Neural cell (in vitro differentiated cells): ENCODE measurements around the gene RSRC1. TPM values are rescaled to one million over a fixed set of nuclear protein-coding genes. Genes with fewer than 3 reads are reported as not detected.

Experiments used
- H2AFZ ChIP-seq: fragments of 200-600, 300-800 bp; sonication (generic), shearing (Covaris generic); 2 replicates; pipeline ENCODE4 v1.6.0; 2014; ENCODE audit warnings: low read depth, mild to moderate bottlenecking, antibody characterized with exemption, low read length, moderate library complexity
- H3F3A ChIP-seq: fragments of 200-600 bp; shearing (Covaris generic); 2 replicates; pipeline ENCODE4 v1.6.1; 2016; ENCODE audit warnings: mild to moderate bottlenecking, moderate library complexity, mixed read lengths, antibody characterized with exemption, low read length; ENCODE audit not compliant: insufficient read depth, poor library complexity, severe bottlenecking
- H3K27ac ChIP-seq: fragments of 200-600, 300-800 bp; sonication (generic), shearing (Covaris generic); 2 replicates; pipeline ENCODE4 v1.5.1; 2014; ENCODE audit warnings: mild to moderate bottlenecking, low read length, moderate library complexity
- H3K27me3 ChIP-seq: fragments of 300-800, 200-600 bp; sonication (generic), shearing (Covaris generic); 2 replicates; pipeline ENCODE4 v1.6.0; 2014; ENCODE audit warnings: mild to moderate bottlenecking, low read depth, low read length, moderate library complexity; ENCODE audit not compliant: insufficient read depth
- H3K36me3 ChIP-seq: fragments of 300-800, 200-600 bp; sonication (generic), shearing (Covaris generic); 2 replicates; pipeline ENCODE4 v1.5.1; 2014; ENCODE audit warnings: mild to moderate bottlenecking, antibody characterized with exemption, low read length, moderate library complexity; ENCODE audit not compliant: insufficient read depth
- H3K4me2 ChIP-seq: fragments of 300-800, 200-600 bp; sonication (generic), shearing (Covaris generic); 2 replicates; pipeline ENCODE4 v1.6.0; 2014; ENCODE audit warnings: mild to moderate bottlenecking, low read length
- H3K4me3 ChIP-seq: fragments of 300-800, 200-600 bp; sonication (generic), shearing (Covaris generic); 2 replicates; pipeline ENCODE4 v1.5.1; 2014; ENCODE audit warnings: mild to moderate bottlenecking, low read length, moderate library complexity
- H3K79me2 ChIP-seq: fragments of 200-600 bp; shearing (Covaris generic); replicated peaks from 2 replicates; pipeline ENCODE4 v1.6.0; 2014; ENCODE audit warnings: mild to moderate bottlenecking, low read length, moderate library complexity; ENCODE audit not compliant: insufficient read depth
- H3K9ac ChIP-seq: fragments of 300-800, 200-600 bp; sonication (generic), shearing (Covaris generic); 2 replicates; pipeline ENCODE4 v1.6.1; 2016; ENCODE audit warnings: mild to moderate bottlenecking, low read length, mixed read lengths
- H3K9me2 ChIP-seq: fragments of 200-600 bp; shearing (Covaris generic); 2 replicates; pipeline ENCODE4 v1.6.1; 2016; ENCODE audit warnings: mild to moderate bottlenecking, low read length, mixed read lengths; ENCODE audit not compliant: insufficient read depth
- H3K9me3 ChIP-seq: fragments of 200-600, 300-800 bp; sonication (generic), shearing (Covaris generic); 2 replicates; pipeline ENCODE4 v1.6.1; 2016; ENCODE audit warnings: mild to moderate bottlenecking, mixed run types, low read length, moderate library complexity, mixed read lengths
- H4K20me1 ChIP-seq: fragments of 200-600 bp; shearing (Covaris generic); 2 replicates; pipeline ENCODE4 v1.6.1; 2016; ENCODE audit warnings: mild to moderate bottlenecking, mixed run types; ENCODE audit not compliant: insufficient read depth
- CTCF ChIP-seq: fragments of 450-650 bp; IDR thresholded peaks from 2 replicates; pipeline ENCODE4 v1.5.1; 2014; ENCODE audit warnings: antibody characterized with exemption, mild to moderate bottlenecking, moderate library complexity; ENCODE audit not compliant: poor library complexity, severe bottlenecking
- EP300 ChIP-seq: fragments of 450-650 bp; conservative IDR thresholded peaks from 2 replicates; pipeline ENCODE4 v1.6.1; 2014; ENCODE audit warnings: antibody characterized with exemption, mild to moderate bottlenecking, moderate library complexity; ENCODE audit not compliant: poor library complexity, severe bottlenecking
- EZH2 ChIP-seq: fragments of 200-600, 300-800 bp; shearing (Covaris generic), sonication (generic); IDR thresholded peaks from 2 replicates; pipeline ENCODE4 v1.6.1; 2014; ENCODE audit warnings: antibody characterized with exemption, low read length, borderline replicate concordance, mild to moderate bottlenecking; ENCODE audit not compliant: insufficient read depth, poor library complexity, severe bottlenecking
- MXI1 ChIP-seq: fragments of 450-650 bp; conservative IDR thresholded peaks from 2 replicates; pipeline ENCODE4 v1.6.1; 2014; ENCODE audit warnings: antibody characterized with exemption, mild to moderate bottlenecking; ENCODE audit not compliant: poor library complexity, severe bottlenecking
- POLR2AphosphoS5 ChIP-seq: IDR thresholded peaks from 2 replicates; pipeline ENCODE4 v1.6.1; 2012
- RAD21 ChIP-seq: fragments of 450-650 bp; conservative IDR thresholded peaks from 2 replicates; pipeline ENCODE4 v1.6.1; 2014; ENCODE audit warnings: antibody characterized with exemption, mild to moderate bottlenecking, moderate library complexity
- REST ChIP-seq: IDR thresholded peaks from 2 replicates; pipeline ENCODE4 v1.6.1; 2012; ENCODE audit warnings: borderline replicate concordance
- SMC3 ChIP-seq: fragments of 450-650 bp; conservative IDR thresholded peaks from 2 replicates; pipeline ENCODE4 v1.6.1; 2014; ENCODE audit warnings: antibody characterized with exemption, mild to moderate bottlenecking, moderate library complexity; ENCODE audit not compliant: poor library complexity
- TAF1 ChIP-seq: IDR thresholded peaks from 2 replicates; pipeline ENCODE4 v1.6.1; 2012; ENCODE audit warnings: low read depth
- polyA plus RNA-seq: library from polyadenylated mRNA; depleted of rRNA; stranded (reverse); fragments of >200 nt; gene quantifications from 2 replicates; pipeline ENCODE4 v1.2.3, GENCODE V29; 2014

RSRC1 gene
- polyA plus RNA-seq, 1 donor from 2014 or later = 28.1 TPM

GRCh38 chr3:158210067-158210466, 100.2 kb downstream of the RSRC1 start:
- no peaks in the 10 kb centered on the region for H3K9me2 ChIP-seq
- H3K4me3 ChIP-seq = no peak overlapping the region
- no peak overlapping the region for H3K27ac ChIP-seq
- no peak for TF ChIP-seq EZH2
- peak; percentile 53 for TF ChIP-seq POLR2AphosphoS5
- no peaks in the 10 kb centered on the region for H4K20me1 ChIP-seq
- H3K9ac ChIP-seq = no peak overlapping the region
- H3K79me2 ChIP-seq = no peaks in the 10 kb centered on the region
- no peak overlapping the region for H2AFZ ChIP-seq
- no peaks in the 10 kb centered on the region for H3K27me3 ChIP-seq
- no peaks in the 10 kb centered on the region for H3F3A ChIP-seq
- H3K4me2 ChIP-seq = no peak overlapping the region
- no peaks in the 10 kb centered on the region for H3K36me3 ChIP-seq
- H3K9me3 ChIP-seq = no peaks in the 10 kb centered on the region

- H3K9ac ChIP-seq = no peak overlapping the region
- H3K4me3 ChIP-seq = no peak overlapping the region
- H3K79me2 ChIP-seq = no peaks in the 10 kb centered on the region
- no peak overlapping the region for H3K4me2 ChIP-seq
- H4K20me1 ChIP-seq = no peaks in the 10 kb centered on the region
- no peaks in the 10 kb centered on the region for H3F3A ChIP-seq
- TF ChIP-seq POLR2AphosphoS5 = peak; percentile 65
- TF ChIP-seq TAF1 = no peak
- no peak for TF ChIP-seq SMC3
- TF ChIP-seq RAD21 = no peak
- peak; percentile 38 for TF ChIP-seq CTCF
- TF ChIP-seq EP300 = peak; percentile 70
- TF ChIP-seq MXI1 = no peak
- TF ChIP-seq REST = no peak
- peak overlapping the region; percentile 37 for H3K27ac ChIP-seq
- no peaks in the 10 kb centered on the region for H3K36me3 ChIP-seq
- H2AFZ ChIP-seq = no peak overlapping the region
- no peaks in the 10 kb centered on the region for H3K9me2 ChIP-seq
- no peaks in the 10 kb centered on the region for H3K27me3 ChIP-seq
- H3K9me3 ChIP-seq = no peaks in the 10 kb centered on the region
These were observed 103.6 kb downstream of the RSRC1 start for GRCh38 chr3:158213461-158213860.

- no peak overlapping the region for H3K4me2 ChIP-seq
- H3K27ac ChIP-seq = no peak overlapping the region
- H3K36me3 ChIP-seq = no peaks in the 10 kb centered on the region
- no peaks in the 10 kb centered on the region for H3K27me3 ChIP-seq
- no peaks in the 10 kb centered on the region for H4K20me1 ChIP-seq
- no peak overlapping the region for H3K9ac ChIP-seq
- H2AFZ ChIP-seq = no peak overlapping the region
- no peaks in the 10 kb centered on the region for H3K9me2 ChIP-seq
- no peaks in the 10 kb centered on the region for H3K79me2 ChIP-seq
- H3F3A ChIP-seq = no peaks in the 10 kb centered on the region
- TF ChIP-seq REST = no peak
- no peak for TF ChIP-seq TAF1
- no peak for TF ChIP-seq RAD21
- no peak for TF ChIP-seq SMC3
- no peak for TF ChIP-seq EP300
- no peak for TF ChIP-seq EZH2
- no peak for TF ChIP-seq POLR2AphosphoS5
- no peak for TF ChIP-seq CTCF
- TF ChIP-seq MXI1 = no peak
- H3K4me3 ChIP-seq = no peak overlapping the region
- no peaks in the 10 kb centered on the region for H3K9me3 ChIP-seq
These were observed 108.1 kb downstream of the RSRC1 start for GRCh38 chr3:158217992-158218391.
